Panc1 (cell line): ENCODE measurements around the gene SIGMAR1. TPM values are rescaled to one million over a fixed set of nuclear protein-coding genes. Genes with fewer than 3 reads are reported as not detected.

Experiments used
- ATAC-seq: fragments of 200-7000 bp; cut with Tn5 transposase; 2 replicates; pipeline ENCODE4 v1.9.1; 2020; ENCODE audit warnings: mild to moderate bottlenecking, moderate library complexity
- BruUV-seq: library from RNA; stranded (reverse); fragments of 400-500 nt; replicated peaks from 2 replicates; lab custom pipeline; 2021; lab: Mats Ljungman, UMichigan
- CTCF ChIA-PET: fragments of 300-600 bp; sonication (Branson Sonifier 250); formaldehyde crosslinking; loops from one replicate; lab custom pipeline; 2022; ENCODE audit warnings: antibody characterized with exemption; lab: Charles Lee
- POLR2A ChIA-PET: fragments of 300-600 bp; sonication (Branson Sonifier 250); formaldehyde crosslinking; loops from one replicate; lab custom pipeline; 2022; ENCODE audit warnings: antibody characterized with exemption; lab: Charles Lee
- DNase-seq: peaks from one replicate; pipeline ENCODE4 v3.0.0-alpha.2; 2010; ENCODE audit warnings: low read depth, low spot score
- H3K27ac ChIP-seq: 2 replicates; pipeline ENCODE4 v1.5.1; 2011; ENCODE audit warnings: mild to moderate bottlenecking, low read length, inconsistent platforms
- H3K27me3 ChIP-seq: fragments of 200-500 bp; sonication (Bioruptor generic); 2 replicates; pipeline ENCODE4 v1.6.0; 2014; ENCODE audit warnings: low read length, inconsistent platforms; ENCODE audit not compliant: control insufficient read depth, insufficient read depth
- H3K36me3 ChIP-seq: fragments of 200-500 bp; sonication (Bioruptor generic); 2 replicates; pipeline ENCODE4 v1.5.1; 2014; ENCODE audit warnings: inconsistent platforms, mild to moderate bottlenecking, low read length, moderate library complexity; ENCODE audit not compliant: control insufficient read depth, insufficient read depth
- H3K4me1 ChIP-seq: 2 replicates; pipeline ENCODE4 v1.5.1; 2011; ENCODE audit warnings: inconsistent platforms, mild to moderate bottlenecking, low read length, moderate library complexity; ENCODE audit not compliant: control insufficient read depth, insufficient read depth
- H3K4me3 ChIP-seq, 2 experiments: 2 replicates each; pipeline ENCODE4 v1.5.1; 2011 to 2012; ENCODE audit warnings: low read depth in 2 of 2, low read length in 2 of 2, mild to moderate bottlenecking in 2 of 2, inconsistent platforms in 1 of 2, moderate library complexity in 1 of 2
- H3K9me3 ChIP-seq: fragments of 200-500 bp; sonication (Bioruptor generic); 2 replicates; pipeline ENCODE4 v1.5.1; 2014; ENCODE audit warnings: low read depth, mild to moderate bottlenecking, inconsistent platforms, low read length, moderate library complexity; ENCODE audit not compliant: control insufficient read depth, insufficient read depth
- CTCF ChIP-seq: fragments of 450-650 bp; IDR thresholded peaks from 2 replicates; pipeline ENCODE4 v1.5.1; 2017; ENCODE audit warnings: mild to moderate bottlenecking
- POLR2AphosphoS5 ChIP-seq: IDR thresholded peaks from 2 replicates; pipeline ENCODE4 v1.6.1; 2012; ENCODE audit warnings: mild to moderate bottlenecking, low read depth, low read length, moderate library complexity
- SIN3A ChIP-seq: IDR thresholded peaks from 2 replicates; pipeline ENCODE4 v1.6.1; 2012; ENCODE audit warnings: low read depth, mild to moderate bottlenecking, low read length, moderate library complexity, borderline replicate concordance; ENCODE audit not compliant: insufficient read depth
- TCF7L2 ChIP-seq: IDR thresholded peaks from 2 replicates; pipeline ENCODE4 v1.6.1; 2011; ENCODE audit warnings: mild to moderate bottlenecking, low read depth, low read length, inconsistent platforms
- in situ Hi-C: cut with HindIII; loops from 2 replicates; pipeline ENCODE4 v1.10.0; 2016; ENCODE audit warnings: low sequenced_read_pairs, low pct_unique_long_range_greater_than_20kb
- intact Hi-C: fragments of 100-400 bp; cut with micrococcal nuclease; formaldehyde crosslinking; loops from one replicate; pipeline ENCODE4 v1.10.0; 2022; ENCODE audit not compliant: unreplicated experiment
- total RNA-seq: library from RNA; stranded (reverse); gene quantifications from one replicate; pipeline ENCODE4 v1.2.1, GENCODE V29; 2021; ENCODE audit not compliant: unreplicated experiment
- TF ChIP-seq, protein P1 (sequence below), 2 experiments: IDR thresholded peaks; 2 replicates each; pipeline ENCODE4 v1.6.1; 2011 to 2012; ENCODE audit warnings: low read depth in 2 of 2, control low read depth in 1 of 2, low read length in 1 of 2, mild to moderate bottlenecking in 1 of 2, moderate library complexity in 1 of 2; ENCODE audit not compliant: insufficient read depth in 1 of 2

The SIGMAR1 gene
- total RNA-seq, 1 experiment from 2014 or later: 131 TPM

- peak overlapping the region; percentile 39 to 54 for H3K4me3 ChIP-seq
- H3K27me3 ChIP-seq: peaks cover 13% of the 10 kb centered on the region
- H3K4me1 ChIP-seq: peaks cover 3% of the 10 kb centered on the region; the same call in 1 of the 2 replicates
- no peak overlapping the region for H3K27ac ChIP-seq
- no peaks in the 10 kb centered on the region for H3K9me3 ChIP-seq
- CTCF ChIA-PET: no interaction called here
- intact Hi-C loops (no loop called here), in situ Hi-C loops (no loop called here)
- DNase-seq: no peak
- no TSS peak for BruUV-seq
- TF ChIP-seq POLR2AphosphoS5: no peak
- TF ChIP-seq CTCF: no peak
- TF ChIP-seq, protein P1, sequence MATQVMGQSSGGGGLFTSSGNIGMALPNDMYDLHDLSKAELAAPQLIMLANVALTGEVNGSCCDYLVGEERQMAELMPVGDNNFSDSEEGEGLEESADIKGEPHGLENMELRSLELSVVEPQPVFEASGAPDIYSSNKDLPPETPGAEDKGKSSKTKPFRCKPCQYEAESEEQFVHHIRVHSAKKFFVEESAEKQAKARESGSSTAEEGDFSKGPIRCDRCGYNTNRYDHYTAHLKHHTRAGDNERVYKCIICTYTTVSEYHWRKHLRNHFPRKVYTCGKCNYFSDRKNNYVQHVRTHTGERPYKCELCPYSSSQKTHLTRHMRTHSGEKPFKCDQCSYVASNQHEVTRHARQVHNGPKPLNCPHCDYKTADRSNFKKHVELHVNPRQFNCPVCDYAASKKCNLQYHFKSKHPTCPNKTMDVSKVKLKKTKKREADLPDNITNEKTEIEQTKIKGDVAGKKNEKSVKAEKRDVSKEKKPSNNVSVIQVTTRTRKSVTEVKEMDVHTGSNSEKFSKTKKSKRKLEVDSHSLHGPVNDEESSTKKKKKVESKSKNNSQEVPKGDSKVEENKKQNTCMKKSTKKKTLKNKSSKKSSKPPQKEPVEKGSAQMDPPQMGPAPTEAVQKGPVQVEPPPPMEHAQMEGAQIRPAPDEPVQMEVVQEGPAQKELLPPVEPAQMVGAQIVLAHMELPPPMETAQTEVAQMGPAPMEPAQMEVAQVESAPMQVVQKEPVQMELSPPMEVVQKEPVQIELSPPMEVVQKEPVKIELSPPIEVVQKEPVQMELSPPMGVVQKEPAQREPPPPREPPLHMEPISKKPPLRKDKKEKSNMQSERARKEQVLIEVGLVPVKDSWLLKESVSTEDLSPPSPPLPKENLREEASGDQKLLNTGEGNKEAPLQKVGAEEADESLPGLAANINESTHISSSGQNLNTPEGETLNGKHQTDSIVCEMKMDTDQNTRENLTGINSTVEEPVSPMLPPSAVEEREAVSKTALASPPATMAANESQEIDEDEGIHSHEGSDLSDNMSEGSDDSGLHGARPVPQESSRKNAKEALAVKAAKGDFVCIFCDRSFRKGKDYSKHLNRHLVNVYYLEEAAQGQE (IDR thresholded peaks at IDR 0.05; ENCODE audit: insufficient read depth in 1 of 2, low read depth in 2 of 2, low read length in 1 of 2): no peak
- TF ChIP-seq TCF7L2: no peak
- TF ChIP-seq SIN3A: no peak
- POLR2A ChIA-PET: no interaction called here
- no peaks in the 10 kb centered on the region for H3K36me3 ChIP-seq
- ATAC-seq: peak; percentile 3
Measured at GRCh38 chr9:34627716-34628655, 9.6 kb downstream of the SIGMAR1 start.

GRCh38 chr9:34625186-34625486, 12.5 kb downstream of the SIGMAR1 start:
- Histone ChIP-seq H3K36me3 (no peaks in the 10 kb centered on the region), H3K27ac (no peak overlapping the region), H3K9me3 (no peaks in the 10 kb centered on the region), H3K4me1 (peaks cover 3% of the 10 kb centered on the region; the same call in 1 of the 2 replicates), H3K27me3 (peaks cover 13% of the 10 kb centered on the region), H3K4me3 (no peak overlapping the region)
- DNase-seq (no peak), ATAC-seq (no peak)
- no TSS peak for BruUV-seq
- in situ Hi-C loops (no loop called here), intact Hi-C loops (no loop called here)
- CTCF ChIA-PET: interaction anchor here (0.6 kb wide), 2 partner anchors 20 to 894 kb away, joined by 3 to 6 read pairs; no protein-coding TSS in a partner anchor
- POLR2A ChIA-PET: no interaction called here
- TF ChIP-seq TCF7L2: no peak
- no peak for TF ChIP-seq SIN3A
- TF ChIP-seq POLR2AphosphoS5: no peak
- TF ChIP-seq, protein P1 (IDR thresholded peaks at IDR 0.05; ENCODE audit: insufficient read depth in 1 of 2, low read depth in 2 of 2, low read length in 1 of 2): no peak
- TF ChIP-seq CTCF: no peak
